Measurements from ENCODE around the gene CACNB2. TPM values are rescaled to one million over a fixed set of nuclear protein-coding genes. Genes with fewer than 3 reads are reported as not detected.

CACNB2 gene
- total RNA-seq, 1 experiment from 2014 or later = not detected

DNA sequence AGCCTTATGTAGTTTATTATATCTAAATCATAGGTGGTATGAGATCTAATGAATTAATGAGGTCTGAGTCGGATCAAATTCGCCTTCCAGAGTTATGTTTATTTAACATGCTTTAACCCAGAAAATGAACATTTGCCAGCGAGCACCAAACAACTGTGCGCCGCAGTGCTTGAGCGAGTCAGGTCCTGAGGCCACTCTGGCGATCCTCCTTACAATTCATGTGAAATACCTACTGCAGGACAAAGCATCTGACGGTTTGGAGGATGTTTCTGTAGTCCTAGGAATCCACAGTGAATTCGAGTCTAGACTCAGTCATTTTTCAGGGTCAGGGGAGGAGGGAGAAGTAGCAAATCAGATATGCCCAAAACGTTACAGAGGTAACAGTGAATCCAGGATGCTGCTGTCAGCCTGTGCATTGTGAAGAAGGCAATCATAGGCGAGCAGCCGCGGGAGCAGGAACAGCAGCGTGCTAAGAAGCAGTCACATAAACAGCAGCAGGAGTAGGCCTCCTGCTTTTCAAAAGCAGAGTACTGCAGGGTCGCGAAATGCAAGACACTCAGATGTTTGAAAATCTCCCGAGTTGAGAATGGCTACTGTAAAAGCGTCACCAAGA lies 120.2 kb downstream of the CACNB2 start:
- Mint-ChIP-seq H3K27ac (ENCODE audit: unreplicated experiment) (no peak overlapping the region), H3K36me3 (ENCODE audit: insufficient read depth, unreplicated experiment) (no peaks in the 10 kb centered on the region), H3K27me3 (ENCODE audit: unreplicated experiment) (peaks cover 7% of the 10 kb centered on the region), H3K4me3 (ENCODE audit: low read depth, unreplicated experiment) (no peak overlapping the region), H3K9me3 (ENCODE audit: low read depth, unreplicated experiment) (no peaks in the 10 kb centered on the region), H3K4me1 (ENCODE audit: low read depth, unreplicated experiment) (no peaks in the 10 kb centered on the region)
- intact Hi-C loops (cut with micrococcal nuclease; ENCODE audit: unreplicated experiment) = no loop called here
- TF ChIP-seq, protein P1, sequence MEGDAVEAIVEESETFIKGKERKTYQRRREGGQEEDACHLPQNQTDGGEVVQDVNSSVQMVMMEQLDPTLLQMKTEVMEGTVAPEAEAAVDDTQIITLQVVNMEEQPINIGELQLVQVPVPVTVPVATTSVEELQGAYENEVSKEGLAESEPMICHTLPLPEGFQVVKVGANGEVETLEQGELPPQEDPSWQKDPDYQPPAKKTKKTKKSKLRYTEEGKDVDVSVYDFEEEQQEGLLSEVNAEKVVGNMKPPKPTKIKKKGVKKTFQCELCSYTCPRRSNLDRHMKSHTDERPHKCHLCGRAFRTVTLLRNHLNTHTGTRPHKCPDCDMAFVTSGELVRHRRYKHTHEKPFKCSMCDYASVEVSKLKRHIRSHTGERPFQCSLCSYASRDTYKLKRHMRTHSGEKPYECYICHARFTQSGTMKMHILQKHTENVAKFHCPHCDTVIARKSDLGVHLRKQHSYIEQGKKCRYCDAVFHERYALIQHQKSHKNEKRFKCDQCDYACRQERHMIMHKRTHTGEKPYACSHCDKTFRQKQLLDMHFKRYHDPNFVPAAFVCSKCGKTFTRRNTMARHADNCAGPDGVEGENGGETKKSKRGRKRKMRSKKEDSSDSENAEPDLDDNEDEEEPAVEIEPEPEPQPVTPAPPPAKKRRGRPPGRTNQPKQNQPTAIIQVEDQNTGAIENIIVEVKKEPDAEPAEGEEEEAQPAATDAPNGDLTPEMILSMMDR (IDR thresholded peaks at IDR 0.05; ENCODE audit: unreplicated experiment) = no peak
- no peak for DNase-seq
- CTCF ChIA-PET = interaction anchor here (0.9 kb wide), 1 partner anchor 8 kb away, joined by 6 read pairs; no protein-coding TSS in a partner anchor
- no TSS peak for BruUV-seq (replicated peaks)

DNA sequence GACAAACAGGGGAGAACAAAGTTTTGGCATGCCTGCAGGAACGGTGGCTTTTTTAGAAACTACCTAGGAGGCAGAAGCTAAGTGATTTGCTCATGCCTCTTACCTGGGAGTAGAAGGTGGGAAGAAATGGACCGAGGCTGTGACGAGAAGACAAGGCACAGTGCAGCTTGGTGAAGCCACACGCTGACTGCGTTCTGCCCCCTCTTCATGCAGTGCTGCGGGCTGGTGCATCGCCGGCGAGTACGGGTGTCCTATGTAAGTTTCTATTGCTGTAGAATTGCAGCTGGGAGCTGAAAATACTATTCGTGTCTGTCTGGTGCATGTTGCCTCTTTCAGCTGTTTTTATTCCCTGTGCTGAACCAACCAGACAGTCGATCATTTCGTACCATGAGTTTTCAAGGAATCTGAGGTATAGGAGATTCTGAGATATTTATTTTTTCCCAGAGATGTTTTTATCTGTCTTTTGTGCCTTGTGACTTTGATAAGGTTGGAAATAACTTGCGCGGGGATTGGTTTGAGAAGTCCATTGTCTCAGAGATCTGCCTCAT lies 120.9 kb downstream of the CACNB2 start:
- TF ChIP-seq, protein P1 (IDR thresholded peaks at IDR 0.05; ENCODE audit: unreplicated experiment) = no peak
- H3K27ac Mint-ChIP-seq (ENCODE audit: unreplicated experiment) = no peak overlapping the region
- no peaks in the 10 kb centered on the region for H3K4me1 Mint-ChIP-seq (ENCODE audit: low read depth, unreplicated experiment)
- no peaks in the 10 kb centered on the region for H3K27me3 Mint-ChIP-seq (ENCODE audit: unreplicated experiment)
- no peaks in the 10 kb centered on the region for H3K36me3 Mint-ChIP-seq (ENCODE audit: insufficient read depth, unreplicated experiment)
- H3K9me3 Mint-ChIP-seq (ENCODE audit: low read depth, unreplicated experiment) = no peaks in the 10 kb centered on the region
- CTCF ChIA-PET = interaction anchor here (0.9 kb wide), 1 partner anchor 9 kb away, joined by 6 read pairs; no protein-coding TSS in a partner anchor
- no TSS peak for BruUV-seq (replicated peaks)
- intact Hi-C loops (cut with micrococcal nuclease; ENCODE audit: unreplicated experiment) = no loop called here
- DNase-seq = no peak
- no peak overlapping the region for H3K4me3 Mint-ChIP-seq (ENCODE audit: low read depth, unreplicated experiment)

DNA sequence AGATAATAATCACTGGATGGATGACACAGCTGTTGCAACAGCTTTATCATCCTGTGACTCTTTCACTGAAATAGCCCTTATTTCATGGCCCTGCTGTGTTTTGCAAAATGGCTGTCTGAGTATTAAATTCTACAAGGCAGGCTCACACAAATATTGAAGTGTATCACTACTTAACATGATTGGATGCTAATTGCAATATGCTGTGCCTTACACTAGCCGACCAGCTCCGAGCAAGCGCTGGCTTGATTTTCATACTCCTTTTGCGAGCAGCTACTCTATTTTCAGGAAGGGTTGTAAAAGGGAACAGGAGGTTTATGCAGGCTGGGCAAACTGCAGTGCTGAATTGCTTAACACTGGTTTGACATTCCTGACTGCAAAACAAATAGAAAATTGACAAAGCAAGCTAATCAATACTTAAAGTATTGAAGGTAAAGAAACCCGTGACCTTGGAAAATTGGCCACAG lies 121.6 kb downstream of the CACNB2 start:
- CTCF ChIA-PET = no interaction called here
- Mint-ChIP-seq H3K4me1 (ENCODE audit: low read depth, unreplicated experiment) (no peaks in the 10 kb centered on the region), H3K27ac (ENCODE audit: unreplicated experiment) (no peak overlapping the region), H3K36me3 (ENCODE audit: insufficient read depth, unreplicated experiment) (no peaks in the 10 kb centered on the region), H3K27me3 (ENCODE audit: unreplicated experiment) (no peaks in the 10 kb centered on the region), H3K4me3 (ENCODE audit: low read depth, unreplicated experiment) (no peak overlapping the region), H3K9me3 (ENCODE audit: low read depth, unreplicated experiment) (no peaks in the 10 kb centered on the region)
- intact Hi-C loops (cut with micrococcal nuclease; ENCODE audit: unreplicated experiment) = no loop called here
- no TSS peak for BruUV-seq (replicated peaks)
- no peak for DNase-seq
- TF ChIP-seq, protein P1 (IDR thresholded peaks at IDR 0.05; ENCODE audit: unreplicated experiment) = no peak

DNA sequence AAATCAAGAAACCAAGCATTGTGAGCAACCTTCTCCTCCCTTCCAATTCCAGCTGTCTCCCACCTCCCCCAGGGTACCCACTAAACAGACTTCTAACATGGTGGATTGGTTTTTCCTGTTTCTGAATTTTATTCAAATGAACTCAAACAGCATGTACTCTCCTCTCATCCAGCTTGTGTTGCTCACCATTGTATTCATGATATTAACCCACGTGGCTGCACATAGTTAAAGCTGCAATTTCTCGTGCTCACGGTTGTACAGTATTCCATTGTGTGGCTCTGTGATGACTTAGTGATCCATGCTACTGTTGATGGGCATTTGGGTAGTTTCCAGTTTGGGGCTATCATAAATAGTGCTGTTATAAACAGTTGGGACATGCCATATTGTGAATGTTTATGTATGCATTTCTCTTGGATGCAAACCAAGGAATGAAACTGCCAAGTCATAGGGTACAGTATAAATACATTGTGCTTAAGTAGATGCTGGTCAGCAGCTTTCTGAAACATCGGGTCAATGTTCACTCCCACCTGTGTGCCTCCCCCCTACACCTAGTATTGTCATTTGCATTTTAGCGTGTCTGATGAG lies 124.3 kb downstream of the CACNB2 start:
- H3K36me3 Mint-ChIP-seq (ENCODE audit: insufficient read depth, unreplicated experiment) = no peaks in the 10 kb centered on the region
- no peaks in the 10 kb centered on the region for H3K4me1 Mint-ChIP-seq (ENCODE audit: low read depth, unreplicated experiment)
- no peaks in the 10 kb centered on the region for H3K27me3 Mint-ChIP-seq (ENCODE audit: unreplicated experiment)
- intact Hi-C loops (cut with micrococcal nuclease; ENCODE audit: unreplicated experiment) = no loop called here
- H3K9me3 Mint-ChIP-seq (ENCODE audit: low read depth, unreplicated experiment) = no peaks in the 10 kb centered on the region
- H3K4me3 Mint-ChIP-seq (ENCODE audit: low read depth, unreplicated experiment) = no peak overlapping the region
- H3K27ac Mint-ChIP-seq (ENCODE audit: unreplicated experiment) = no peak overlapping the region
- DNase-seq = no peak
- no TSS peak for BruUV-seq (replicated peaks)
- TF ChIP-seq, protein P1 (IDR thresholded peaks at IDR 0.05; ENCODE audit: unreplicated experiment) = no peak
- CTCF ChIA-PET = no interaction called here

Data from Calu3 (cell line).